GM21528 (cell line): Measurements from ENCODE around the gene RBM3.

Experiments used
- ATAC-seq: cut with Tn5 transposase; IDR thresholded peaks from one replicate; pipeline ENCODE4 v1.9.1; 2021; ENCODE audit warnings: mild to moderate bottlenecking, moderate library complexity; ENCODE audit not compliant: unreplicated experiment, low FRiP score

The RBM3 gene

DNA sequence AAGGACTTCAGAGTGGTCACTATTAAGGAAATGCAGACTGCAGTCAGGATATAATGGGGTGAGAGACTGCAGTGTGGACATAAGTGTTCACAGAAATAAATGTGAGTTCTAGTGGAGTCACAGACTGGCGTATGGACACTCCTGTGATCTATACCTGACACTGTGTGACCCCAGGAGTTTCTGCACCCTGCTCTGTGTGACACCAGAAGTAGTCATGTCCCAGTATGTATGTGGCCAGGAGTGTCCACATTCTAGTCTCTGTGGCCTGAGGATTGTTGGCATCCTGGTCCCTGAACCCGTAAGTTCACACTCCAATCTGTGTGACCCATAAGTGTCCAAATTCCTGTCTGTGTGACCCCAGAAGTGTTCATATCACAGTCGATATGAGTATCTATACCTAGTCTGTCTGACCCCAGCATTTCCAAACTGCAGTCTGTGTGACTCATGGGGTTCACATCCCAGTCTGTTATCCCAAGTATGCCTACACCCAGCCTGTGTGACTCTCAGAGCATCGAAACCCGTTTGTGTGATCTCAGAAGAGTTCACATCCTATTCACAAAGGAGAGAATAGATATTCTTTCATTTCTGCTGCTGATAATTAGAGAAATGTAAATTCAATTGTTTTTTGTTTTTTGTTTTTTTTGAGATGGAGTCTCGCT is 39.3 kb downstream of the RBM3 start:
- no peak for ATAC-seq

DNA sequence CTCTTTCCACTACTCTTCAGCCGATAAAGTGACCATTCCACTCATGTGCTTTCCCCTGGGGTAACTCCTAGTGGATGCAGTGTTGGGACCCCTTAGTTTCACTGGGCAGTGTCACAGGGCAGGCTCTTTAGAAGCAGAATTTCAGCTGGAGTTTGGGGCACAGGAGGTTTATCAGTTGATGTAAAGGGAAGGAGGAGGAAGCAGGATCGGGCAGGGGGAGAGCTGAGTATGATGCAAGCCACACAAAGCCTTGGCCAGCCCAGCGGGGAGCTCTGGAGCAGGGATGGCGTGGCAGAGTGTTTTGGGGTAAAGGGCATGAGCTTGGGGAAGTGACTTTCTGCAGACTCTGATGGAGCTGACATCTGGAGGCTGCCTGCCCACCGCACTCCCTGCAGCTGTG is 42.3 kb downstream of the RBM3 start:
- ATAC-seq, result no peak

- no peak for ATAC-seq
Measured at GRCh38 chrX:48617542-48618340, 43.5 kb downstream of the RBM3 start.

DNA sequence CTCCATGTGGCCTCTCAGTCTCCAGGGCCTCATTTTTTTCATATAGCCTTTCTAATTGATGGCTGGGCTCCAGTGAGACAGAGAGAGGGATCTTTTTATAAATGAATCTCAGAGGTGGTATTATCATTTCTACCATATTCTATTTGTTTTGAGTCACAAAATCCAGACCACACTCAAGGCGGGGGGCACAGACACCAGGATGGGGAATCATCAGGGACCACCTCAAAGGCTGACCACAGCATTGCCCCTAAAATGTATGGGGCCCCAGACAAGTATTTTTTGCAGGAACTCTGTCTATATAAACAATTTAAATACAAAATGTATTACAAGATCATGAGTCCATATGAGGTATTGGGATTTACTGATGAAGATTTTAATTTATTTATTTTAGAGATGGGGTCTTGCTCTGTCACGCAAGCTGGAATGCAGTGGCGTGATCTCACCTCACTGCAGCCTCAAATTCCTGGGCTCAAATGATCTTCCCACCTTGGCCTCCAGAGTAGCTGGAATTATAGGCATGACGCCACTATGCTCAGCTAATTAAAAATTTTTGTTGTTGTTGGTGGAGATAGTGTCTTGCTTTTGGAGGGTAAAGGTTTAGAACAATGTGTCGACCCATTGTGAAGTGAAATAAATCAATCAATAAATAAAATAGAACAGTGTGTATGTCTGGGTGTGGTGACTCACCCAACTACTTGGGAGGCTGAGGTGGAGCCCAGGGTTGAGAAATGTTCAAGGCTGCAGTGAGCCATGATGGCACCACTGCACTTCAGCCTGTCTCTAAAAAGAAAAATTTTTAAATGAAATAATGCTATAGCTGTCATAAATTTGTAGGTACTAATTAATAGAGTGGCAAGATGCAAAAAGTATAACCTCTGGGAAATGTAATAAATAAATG is 52.4 kb downstream of the RBM3 start:
- ATAC-seq, result no peak
